GM19035 (cell line): ENCODE measurements around the gene LRRK2.
"Not testable (repeated sequence)": the region's sequence is repeated elsewhere in the genome, so short reads cannot be mapped to it uniquely, and the experiment has no call there.

Experiments
- ATAC-seq: cut with Tn5 transposase; IDR thresholded peaks from one replicate; pipeline ENCODE4 v1.9.1; 2021; ENCODE audit not compliant: unreplicated experiment

The LRRK2 gene

DNA sequence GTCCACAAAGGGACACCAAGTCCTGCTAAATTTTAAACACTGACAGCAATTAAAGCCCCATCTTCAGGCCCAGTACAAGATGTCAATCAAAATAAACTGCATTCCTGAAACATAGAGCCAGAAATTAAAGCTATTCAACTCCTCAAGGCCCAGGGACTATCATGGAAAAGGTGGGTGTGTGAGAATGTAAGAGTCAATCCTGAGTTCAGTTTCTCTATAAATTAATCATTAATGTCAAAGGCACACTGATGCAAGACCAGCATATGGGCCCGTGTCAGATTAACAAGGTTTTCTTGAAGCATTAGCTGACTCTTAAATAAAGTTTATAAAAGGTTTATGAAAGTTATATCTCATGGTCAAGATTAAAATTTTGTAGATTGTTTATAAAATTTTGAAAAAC, 13.6 kb upstream of the LRRK2 start:
- ATAC-seq: not testable (repeated sequence)

DNA sequence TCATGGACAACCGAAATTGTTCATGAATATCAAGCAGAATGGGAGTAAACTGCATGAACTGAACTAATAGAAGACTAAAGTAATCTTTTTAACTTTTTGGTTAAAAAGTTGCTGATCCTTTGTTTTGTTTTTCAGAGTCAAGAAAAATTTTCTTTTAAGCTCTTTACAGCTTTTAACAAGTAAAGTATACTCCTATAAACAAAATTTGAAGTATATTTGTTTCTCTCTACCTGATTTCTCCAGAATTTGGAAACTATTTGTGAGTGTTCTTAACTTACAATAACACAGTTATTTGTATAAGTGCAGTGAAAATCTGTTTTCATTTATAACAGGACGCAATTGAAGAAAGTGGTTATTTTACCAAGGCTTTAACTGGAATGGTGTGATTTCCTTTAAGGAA, 12.2 kb upstream of the LRRK2 start:
- no peak for ATAC-seq

DNA sequence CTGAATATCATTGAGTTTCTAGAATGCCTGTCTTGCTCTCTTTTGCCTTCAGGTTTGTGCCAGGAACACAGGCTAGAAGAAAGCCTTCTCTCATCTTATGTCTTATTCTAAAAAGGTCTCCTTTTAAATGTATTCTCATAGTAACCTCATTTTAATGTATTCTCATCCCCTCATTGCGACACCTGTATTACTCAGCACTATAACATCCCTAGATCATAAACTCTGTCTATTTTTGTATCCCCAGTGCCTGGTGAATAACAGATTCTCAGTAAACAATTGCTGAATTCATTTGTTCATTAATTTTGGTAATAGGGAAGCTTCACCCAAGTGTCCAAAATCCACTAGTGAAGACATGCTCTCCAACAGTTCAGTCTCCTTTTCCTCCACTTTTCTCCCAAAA, 8.8 kb upstream of the LRRK2 start:
- ATAC-seq: no peak

DNA sequence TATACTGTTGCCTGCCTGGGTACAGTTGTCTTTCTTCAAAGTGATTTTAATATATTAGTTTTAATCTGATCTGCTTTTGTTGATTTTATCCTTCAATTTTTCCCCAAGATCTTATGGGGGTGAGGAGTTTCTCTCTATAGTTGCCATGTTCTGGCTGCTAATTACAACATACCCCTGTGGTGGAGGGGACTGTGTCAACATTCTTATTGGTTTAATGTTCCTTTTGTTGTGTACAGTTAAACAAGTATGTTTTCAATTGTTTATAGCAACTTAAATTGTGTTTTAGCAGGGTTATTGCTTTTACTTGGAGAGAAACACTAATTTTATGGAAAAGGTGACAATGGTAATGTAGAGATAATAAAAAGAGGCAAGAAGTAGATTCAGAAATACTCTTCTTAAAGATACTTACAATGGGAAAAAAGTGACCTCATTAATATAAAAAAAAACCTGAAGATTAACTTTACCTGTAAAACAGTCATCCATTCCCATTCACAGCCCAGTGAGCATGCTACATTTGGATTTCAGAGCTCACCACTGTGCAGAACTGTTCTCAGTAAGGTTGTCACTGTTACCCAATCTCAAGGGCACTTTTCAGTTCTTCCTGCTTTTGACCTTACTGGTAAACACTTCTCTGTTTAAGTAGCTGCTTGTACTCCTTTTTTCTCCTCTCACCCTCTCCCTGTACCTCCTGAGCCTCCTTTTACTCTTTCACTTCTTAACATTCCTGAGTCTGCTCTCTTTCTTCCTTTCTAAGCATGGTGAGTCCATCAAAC, 8.1 kb upstream of the LRRK2 start:
- ATAC-seq: no peak

DNA sequence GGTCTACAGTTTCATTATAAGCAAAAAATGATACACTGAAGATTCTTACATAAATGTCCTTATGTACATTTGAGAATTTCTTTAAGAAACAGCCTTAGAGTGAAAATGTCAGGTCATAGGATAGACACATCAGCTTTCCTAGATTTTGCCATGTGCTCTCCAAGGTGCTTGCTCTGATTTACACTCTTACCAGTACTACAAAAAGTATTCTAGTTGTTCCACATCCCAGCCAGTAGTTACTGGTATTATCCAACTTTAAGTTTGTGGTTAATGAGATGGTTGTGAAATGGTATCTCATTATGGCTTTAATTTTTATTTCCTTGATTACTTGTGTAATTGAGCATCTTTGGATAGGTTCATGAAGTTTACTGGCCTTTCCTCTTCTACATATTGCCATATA, 5.0 kb upstream of the LRRK2 start:
- no peak for ATAC-seq

DNA sequence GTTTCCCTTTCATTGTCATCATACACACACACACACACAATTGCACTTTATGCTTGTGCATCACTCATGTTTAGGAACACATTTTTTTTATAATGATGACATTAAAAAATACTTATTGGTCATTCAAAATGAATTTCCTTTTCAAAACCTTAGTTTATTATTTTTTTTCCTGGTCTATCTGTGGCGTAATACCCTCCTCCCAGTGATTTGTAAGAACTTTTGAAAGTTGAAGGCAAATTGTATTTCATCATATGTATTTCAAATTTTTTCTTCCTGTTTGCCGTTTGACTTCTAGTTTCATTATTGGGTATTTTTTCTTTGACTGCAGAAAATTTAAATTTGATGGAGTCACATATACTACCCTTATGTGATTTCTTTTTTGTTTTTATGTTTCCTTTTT, 2.5 kb upstream of the LRRK2 start:
- ATAC-seq: no peak

DNA sequence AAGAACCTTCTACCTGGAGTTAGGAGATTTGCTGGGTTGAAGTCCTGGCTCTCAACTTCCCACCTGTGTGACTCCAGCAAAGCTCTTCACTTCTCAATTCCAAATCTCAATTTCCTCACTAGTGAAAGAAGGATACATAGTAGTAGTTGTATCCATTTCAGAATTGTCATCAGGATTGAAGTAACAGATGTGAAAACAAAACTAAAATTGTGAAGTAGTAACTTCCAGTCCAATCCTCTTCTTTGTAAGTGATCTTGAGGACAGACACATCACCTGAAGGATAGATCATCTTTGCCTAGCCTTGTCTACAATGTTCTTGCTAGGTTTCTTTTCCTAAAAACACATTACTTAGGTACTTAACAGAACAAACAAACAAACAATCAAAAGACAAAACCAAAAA, 1.2 kb upstream of the LRRK2 start:
- no peak for ATAC-seq

DNA sequence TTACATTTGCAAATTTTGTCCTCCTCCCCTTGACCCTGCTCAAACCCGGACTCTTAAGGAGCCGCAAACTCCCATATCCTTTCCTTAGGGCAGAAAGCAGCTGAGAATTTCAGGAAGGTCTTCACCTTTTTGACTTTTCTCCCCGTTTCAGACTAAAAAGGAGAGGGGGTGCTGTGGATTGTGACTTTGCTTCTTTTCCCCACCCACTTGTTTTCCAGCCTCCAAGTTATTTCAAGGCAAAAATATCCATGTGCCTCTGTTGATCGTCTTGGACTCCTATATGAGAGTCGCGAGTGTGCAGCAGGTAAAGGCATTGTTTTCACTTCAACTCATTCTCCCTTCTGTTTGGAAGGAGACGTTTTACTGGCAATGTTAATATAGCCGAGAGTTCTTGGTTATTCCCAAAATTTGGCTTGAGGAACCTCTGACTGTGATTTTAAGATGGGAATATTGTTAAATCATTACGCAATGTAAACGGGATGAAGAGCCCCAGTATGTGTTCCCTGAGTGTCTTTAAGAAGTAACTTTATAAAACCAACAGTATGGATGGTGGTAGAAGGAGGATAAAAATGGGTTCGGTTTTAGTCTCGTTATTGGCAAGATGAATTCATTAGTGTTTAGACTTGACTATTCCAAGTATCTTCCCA, 663 bp downstream of the LRRK2 start:
- no peak for ATAC-seq

DNA sequence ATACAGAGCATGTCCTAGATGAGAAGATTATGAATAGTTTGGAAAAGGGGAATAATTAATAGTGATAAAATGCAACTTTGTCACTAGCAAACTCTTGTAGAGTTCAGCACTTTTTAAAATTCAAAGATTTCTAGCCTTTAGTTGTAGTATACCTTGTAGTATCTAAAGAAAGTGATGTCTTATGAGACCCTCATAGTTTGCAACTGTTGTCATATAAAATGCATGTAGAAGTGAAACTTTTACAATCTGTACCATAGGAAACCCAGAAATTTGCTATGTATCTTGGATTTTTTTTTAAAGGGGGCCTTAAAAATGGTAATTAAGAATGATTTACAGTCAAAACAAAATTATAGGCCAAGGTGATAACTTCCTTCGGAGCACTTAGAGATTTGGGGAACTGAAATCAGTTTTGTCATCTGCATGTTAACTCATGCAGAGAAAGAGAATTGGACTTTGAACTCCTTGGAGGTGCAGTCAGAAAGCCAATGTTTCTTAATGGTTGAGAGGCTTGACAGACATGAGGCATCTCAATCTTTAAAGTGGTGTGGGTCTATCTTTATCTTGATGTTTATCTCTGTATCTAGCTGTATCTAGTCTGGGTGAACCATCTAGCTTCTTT, 1.3 kb downstream of the LRRK2 start:
- ATAC-seq: peak; percentile 53

DNA sequence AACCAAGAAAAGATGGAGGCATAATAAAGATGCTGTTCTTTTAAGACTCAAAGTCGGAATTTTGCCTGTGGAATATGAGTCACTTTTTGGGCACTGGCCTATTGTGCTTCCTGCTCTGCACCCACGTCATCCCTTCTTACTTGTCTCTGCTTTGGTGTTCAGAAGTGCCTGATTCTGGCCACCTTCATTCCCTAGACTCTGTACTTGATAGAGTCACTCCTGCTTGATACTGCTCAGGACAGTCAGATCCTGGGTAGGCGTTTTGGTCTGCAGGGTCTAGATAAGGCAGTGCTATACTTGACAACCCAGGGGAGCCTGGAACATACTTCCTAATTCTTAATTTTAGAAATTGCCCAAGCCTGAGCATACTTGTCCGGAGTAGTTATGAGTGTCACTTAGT, 1.9 kb downstream of the LRRK2 start:
- no peak for ATAC-seq

DNA sequence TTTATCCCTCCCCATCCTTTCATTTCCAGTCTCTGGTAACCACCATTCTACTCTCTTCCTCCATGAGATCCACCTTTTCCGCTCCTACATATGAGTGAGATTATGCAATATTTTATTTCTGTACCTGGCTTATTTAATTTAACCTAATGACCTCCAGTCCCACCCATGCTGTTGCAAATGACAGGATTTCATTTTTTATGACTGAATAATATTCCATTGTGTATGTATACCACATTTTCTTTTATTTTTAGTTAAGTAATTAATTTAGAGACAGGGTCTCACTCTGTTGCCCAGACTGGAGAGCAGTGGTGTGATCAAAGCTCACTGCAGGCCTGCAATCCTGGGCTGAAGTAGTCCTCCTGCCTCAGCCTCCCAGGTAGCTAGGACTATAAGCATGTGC, 2.6 kb downstream of the LRRK2 start:
- no peak for ATAC-seq

DNA sequence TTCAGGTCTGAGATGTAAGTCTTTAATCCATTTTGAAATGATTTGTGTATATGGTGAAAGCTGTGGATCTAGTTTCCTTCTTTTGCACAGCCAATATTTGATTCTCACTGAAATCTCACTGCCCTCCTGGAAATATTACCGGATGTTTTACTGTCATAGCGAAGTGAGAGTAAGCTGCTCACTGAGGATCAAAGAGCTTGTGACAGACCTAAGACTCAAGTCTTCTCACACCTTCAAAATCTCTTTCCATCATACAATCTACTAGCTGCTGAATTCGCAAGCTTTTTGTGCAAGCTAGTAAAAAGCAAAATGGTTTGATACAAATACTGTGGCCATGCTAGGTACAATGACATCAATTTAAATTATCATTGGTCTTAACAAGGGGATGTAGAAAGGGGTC, 3.9 kb downstream of the LRRK2 start:
- no peak for ATAC-seq

DNA sequence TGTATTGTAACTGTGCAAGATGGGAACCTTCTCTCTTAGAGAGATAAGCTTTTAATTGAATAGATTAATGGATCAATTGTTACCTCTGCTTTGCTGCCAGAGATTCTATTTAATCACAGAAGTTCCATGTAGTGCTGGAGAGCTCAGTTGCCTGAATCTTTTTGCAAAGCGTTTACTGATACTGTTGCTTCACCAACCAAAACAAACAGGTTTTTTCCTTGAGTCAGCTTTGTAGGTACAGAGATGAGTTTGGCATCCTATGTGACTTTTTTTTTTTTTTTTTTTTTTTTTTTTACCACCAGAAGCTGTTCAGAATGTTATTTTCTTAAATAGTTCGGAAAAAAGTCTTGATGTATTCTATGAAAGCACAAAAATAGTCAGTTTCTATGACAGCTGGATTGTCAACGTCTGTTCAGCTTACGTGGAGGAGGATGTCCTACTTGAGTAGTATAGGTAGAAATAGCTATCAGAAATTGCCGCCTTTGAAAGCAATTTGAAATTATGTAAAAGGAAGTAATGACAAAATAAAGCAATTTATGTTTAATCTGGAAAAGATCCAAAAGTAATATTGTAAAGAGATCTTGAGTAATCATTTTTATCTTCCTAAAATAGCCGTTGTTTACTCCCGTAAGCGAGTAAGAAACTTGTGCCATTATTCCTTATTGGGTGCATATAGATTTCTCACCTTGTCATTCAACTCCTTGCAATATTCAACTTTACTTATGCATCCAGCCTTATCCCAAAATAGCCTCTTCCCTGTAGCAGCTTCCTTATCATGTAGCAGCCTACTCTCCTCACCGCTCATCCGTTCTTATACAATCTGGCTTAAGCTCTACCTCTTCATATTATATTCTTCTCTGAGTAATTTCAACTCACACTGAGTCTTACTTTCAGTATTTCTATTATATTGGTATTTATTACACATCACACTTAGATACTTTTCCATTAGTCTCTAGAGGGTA, 5.2 kb downstream of the LRRK2 start:
- no peak for ATAC-seq

DNA sequence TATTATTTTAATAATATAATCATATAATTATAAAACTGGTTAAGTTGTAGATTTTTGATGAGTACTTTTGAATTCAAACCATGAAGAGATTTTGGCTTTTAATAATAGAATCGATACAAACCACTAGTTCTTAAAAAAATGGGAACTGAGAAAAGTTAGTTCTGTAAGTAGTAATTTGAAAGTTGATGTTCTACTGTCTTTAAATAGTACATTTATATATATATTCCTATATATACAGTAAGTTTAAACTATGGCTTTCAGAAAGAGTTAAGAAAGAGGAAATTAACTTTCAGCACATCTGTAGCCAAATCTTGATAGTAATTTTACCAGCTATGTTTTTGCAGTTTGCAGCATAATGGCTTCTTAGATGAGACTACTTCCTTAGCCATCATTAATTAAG, 7.8 kb downstream of the LRRK2 start:
- no peak for ATAC-seq

DNA sequence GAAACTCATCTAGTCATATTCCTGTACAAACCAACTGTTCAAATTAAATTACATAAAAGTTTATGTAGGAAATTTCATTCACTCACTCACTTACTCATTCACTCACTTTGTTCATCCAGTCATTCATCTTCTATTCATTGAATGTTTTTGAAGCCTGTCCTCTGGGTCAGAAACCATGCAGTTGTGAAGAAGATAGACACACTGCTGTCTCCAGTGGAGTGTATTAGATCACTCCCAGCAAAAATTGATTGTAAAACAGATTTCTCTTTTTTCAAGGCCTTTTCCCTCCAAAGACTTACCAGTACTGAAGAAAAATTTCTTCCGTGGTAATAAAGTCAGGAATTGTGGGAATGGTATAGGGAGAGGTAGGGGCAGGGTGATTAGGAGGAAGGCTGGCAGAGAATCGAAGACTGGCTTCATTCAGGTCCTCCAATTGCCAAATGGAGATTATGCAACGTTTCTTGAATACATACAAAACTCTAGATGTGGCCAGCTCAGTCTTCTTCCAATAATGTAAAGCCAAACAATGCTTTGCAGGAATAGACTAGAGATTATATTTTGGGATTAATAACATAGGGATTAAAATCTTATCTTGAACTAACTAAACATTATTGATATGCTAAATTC, 9.1 kb downstream of the LRRK2 start:
- no peak for ATAC-seq

DNA sequence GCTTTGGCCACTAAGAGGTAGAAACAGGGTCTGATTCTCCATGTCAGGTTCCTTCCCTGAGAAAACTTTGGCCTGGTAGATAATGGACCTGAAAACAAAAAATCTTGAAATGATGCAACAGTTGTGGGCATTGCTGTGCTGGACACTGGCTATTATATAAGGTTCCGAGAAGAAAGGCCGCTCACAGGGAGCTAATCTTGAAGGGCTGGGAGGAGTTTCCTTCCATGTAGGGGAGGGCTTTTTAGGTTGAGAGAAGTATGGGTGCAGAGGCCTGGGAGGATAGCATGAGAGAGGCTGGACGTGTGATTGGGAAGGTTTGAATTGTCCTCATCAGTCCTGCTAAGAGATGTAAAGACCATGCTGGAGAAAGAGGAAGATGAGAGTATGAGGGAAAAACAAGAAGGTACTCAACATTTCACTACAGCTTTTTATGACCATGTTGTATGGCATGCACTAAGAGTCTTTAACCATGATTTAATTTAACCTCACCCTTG, 11.6 kb downstream of the LRRK2 start:
- ATAC-seq: no peak

DNA sequence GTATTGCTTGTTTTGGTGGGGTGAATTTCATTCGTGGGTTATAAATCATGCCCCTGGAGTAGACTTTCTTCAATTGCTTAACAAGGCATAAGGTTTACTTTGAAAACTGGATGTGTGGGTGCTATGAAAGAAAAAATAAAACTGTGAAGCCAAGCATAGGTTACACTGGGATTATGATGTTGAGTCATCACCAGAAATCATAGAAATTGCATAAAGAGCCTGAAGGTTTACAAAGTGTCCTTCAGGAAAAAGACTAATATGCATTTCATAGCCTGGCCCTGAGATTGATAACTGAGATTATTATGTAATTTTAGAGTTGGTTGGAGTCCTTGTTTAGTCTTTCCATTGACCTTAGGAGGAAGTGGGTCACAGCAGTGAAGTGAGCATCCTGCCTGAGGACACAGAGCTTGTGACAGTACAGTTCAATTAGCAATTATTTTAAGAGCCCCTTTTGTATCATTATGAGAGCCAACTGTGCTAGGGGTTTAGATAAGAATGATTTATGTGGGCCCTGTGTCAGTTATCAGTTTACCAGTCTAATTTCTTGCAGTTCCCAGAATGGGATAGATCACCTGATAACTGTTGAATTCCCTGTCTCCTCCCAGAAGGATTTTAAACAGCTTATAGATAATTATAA, 13.6 kb downstream of the LRRK2 start:
- no peak for ATAC-seq

DNA sequence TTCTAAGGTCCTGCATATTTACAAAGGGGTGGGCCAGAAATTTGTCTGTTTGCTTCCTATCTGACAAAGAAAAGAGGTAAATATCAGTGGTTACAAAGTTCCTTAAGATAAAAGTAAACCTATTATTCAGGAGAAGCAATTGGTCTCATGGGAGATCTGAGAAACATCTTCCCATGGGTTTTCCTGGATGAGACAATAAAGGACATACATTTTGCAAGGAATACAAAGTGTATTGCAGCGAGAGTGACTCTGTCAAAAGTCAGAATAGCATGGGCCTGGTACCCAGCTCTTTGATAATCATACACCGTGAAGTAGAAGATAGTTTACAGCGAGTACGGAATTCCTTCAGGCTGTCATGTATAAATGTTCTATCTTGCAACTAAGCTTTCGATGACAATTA, 14.2 kb downstream of the LRRK2 start:
- ATAC-seq: no peak

DNA sequence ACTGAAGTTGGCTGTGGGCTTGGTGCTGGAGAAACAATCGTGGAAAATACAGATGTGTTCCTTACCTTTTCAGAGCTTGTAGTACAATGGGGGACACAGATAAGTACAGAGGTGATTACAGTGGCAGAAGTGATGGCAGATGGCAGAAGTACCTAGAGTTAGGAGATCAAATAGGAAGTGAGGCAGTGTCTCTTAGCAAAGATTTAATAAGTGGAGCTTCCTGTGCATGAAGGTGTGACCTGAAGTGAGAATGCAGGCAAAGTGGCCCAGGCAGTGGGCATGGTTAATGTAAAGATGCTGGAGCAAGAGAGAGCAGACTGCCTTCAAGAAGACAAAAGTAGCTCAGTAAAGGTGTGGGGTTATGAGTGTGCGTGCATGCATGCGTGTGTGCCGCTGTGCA, 16.0 kb downstream of the LRRK2 start:
- ATAC-seq: no peak

DNA sequence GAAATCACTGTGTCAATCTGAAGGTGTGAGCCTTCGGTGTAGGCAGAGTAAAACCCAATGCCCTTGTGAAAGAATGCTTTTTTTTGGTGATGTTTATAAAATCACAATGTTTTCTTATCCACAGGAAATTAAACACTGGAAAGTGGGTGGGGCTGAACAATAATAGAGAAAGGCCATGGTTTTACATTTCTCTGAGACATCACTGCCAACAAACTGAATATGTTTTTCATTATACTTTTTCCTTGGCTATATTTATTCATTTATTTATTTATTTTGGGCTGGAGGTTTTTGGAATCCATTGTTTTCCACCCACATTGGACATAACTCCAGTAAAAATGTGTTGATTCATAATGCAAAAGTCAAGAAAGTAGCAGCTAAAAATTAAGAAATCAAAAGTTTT, 16.9 kb downstream of the LRRK2 start:
- no peak for ATAC-seq
